ENCODE data around the gene ANO7. TPM values are rescaled to one million over a fixed set of nuclear protein-coding genes. Genes with fewer than 3 reads are reported as not detected.

Gene ANO7
- total RNA-seq, 2 experiments from 2014 or later = 0.14 to 0.25 TPM

DNA sequence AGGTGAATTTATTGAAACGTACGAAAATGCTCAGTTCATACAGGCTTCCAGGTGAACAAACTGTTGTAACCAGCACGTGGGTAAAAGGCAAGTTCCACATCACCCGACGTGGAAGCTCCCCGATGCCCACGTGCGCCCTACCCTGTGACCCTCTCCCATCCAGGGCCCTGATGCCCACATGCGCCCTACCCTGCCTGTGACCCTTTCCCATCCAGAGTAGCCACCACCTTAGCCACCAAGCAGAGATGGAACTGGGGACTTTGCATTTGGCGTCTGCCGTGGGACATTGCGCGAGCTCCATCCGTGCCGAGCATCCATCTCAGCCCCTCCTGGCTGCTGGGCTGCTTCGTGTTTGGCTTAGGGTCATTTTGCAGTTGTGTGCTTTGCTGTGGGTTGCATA lies 37.5 kb downstream of the ANO7 start:
- H3K4me1 ChIP-seq (ENCODE audit: insufficient read depth, low read length) = peaks cover 3% of the 10 kb centered on the region
- no peaks in the 10 kb centered on the region for H3K27me3 ChIP-seq (ENCODE audit: control insufficient read depth in 1 of 2, insufficient read depth in 2 of 2, low read length in 2 of 2)
- no peak for ATAC-seq (ENCODE audit: poor library complexity)
- Mint-ChIP-seq H3K36me3 (ENCODE audit: low read depth) (peaks cover 32% of the 10 kb centered on the region), H3K9me3 (no peaks in the 10 kb centered on the region), H3K4me1 (ENCODE audit: low read depth) (no peaks in the 10 kb centered on the region), H3K27me3 (no peaks in the 10 kb centered on the region), H3K27ac (no peak overlapping the region), H3K4me3 (no peak overlapping the region)
- no peak for DNase-seq
- TF ChIP-seq, protein P1, sequence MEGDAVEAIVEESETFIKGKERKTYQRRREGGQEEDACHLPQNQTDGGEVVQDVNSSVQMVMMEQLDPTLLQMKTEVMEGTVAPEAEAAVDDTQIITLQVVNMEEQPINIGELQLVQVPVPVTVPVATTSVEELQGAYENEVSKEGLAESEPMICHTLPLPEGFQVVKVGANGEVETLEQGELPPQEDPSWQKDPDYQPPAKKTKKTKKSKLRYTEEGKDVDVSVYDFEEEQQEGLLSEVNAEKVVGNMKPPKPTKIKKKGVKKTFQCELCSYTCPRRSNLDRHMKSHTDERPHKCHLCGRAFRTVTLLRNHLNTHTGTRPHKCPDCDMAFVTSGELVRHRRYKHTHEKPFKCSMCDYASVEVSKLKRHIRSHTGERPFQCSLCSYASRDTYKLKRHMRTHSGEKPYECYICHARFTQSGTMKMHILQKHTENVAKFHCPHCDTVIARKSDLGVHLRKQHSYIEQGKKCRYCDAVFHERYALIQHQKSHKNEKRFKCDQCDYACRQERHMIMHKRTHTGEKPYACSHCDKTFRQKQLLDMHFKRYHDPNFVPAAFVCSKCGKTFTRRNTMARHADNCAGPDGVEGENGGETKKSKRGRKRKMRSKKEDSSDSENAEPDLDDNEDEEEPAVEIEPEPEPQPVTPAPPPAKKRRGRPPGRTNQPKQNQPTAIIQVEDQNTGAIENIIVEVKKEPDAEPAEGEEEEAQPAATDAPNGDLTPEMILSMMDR (IDR thresholded peaks at IDR 0.05) = no peak
- no peak overlapping the region for H3K27ac ChIP-seq (ENCODE audit: low read depth in 1 of 2, low read length in 2 of 2)
- ChIA-PET CTCF (no interaction called here), POLR2A (interaction anchor here (1.0 kb wide), 1 partner anchor 9 kb away, joined by 3 read pairs; no protein-coding TSS in a partner anchor)
- intact Hi-C loops (cut with DNase I, micrococcal nuclease) = no loop called here
- peaks cover 0 to 10% of the 10 kb centered on the region in 2 experiments for H3K9me3 ChIP-seq (ENCODE audit: control insufficient read depth in 1 of 2, insufficient read depth in 1 of 2, low read length in 2 of 2)
- peaks cover 36% of the 10 kb centered on the region for H3K36me3 ChIP-seq (ENCODE audit: insufficient read depth, low read length)
- H3K4me3 ChIP-seq (ENCODE audit: low read length) = no peak overlapping the region

- Mint-ChIP-seq H3K27me3 (no peaks in the 10 kb centered on the region), H3K9me3 (no peaks in the 10 kb centered on the region), H3K27ac (no peak overlapping the region), H3K4me3 (no peak overlapping the region), H3K36me3 (ENCODE audit: low read depth) (peaks cover 41% of the 10 kb centered on the region), H3K4me1 (ENCODE audit: low read depth) (no peaks in the 10 kb centered on the region)
- DNase-seq (no peak), ATAC-seq (ENCODE audit: poor library complexity) (no peak)
- TF ChIP-seq, protein P1 (IDR thresholded peaks at IDR 0.05) = no peak
- H3K4me1 ChIP-seq (ENCODE audit: insufficient read depth, low read length) = peaks cover 3% of the 10 kb centered on the region
- H3K9me3 ChIP-seq (ENCODE audit: control insufficient read depth in 1 of 2, insufficient read depth in 1 of 2, low read length in 2 of 2) = peaks cover 0 to 10% of the 10 kb centered on the region in 2 experiments
- ChIA-PET CTCF (no interaction called here), POLR2A (no interaction called here)
- no peak overlapping the region for H3K4me3 ChIP-seq (ENCODE audit: low read length)
- intact Hi-C loops (cut with DNase I, micrococcal nuclease) = no loop called here
- peaks cover 41% of the 10 kb centered on the region for H3K36me3 ChIP-seq (ENCODE audit: insufficient read depth, low read length)
- H3K27me3 ChIP-seq (ENCODE audit: control insufficient read depth in 1 of 2, insufficient read depth in 2 of 2, low read length in 2 of 2) = no peaks in the 10 kb centered on the region
- H3K27ac ChIP-seq (ENCODE audit: low read depth in 1 of 2, low read length in 2 of 2) = no peak overlapping the region
Measured at GRCh38 chr2:241226723-241227572, 38.5 kb downstream of the ANO7 start.

DNA sequence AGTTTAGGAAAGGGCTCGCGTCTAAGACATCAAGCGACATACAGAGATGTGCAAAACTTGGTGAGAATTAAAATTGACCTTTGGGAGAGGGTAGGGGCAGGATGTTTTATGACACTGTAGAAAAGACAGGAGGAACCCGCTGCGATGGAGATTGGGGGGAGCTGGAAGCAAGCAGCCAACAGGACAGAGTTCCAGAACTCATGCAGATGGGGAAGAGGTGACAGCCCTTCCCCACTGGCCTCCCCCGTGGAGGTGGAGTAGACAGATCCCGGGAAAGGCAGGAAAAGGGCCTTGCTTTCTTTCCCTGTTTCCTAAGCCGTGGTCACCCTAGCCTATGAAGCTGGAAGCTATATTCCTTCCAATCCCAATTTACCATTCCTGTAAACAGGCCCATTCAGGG lies 39.1 kb downstream of the ANO7 start:
- no peak overlapping the region for H3K4me3 ChIP-seq (ENCODE audit: low read length)
- H3K4me1 ChIP-seq (ENCODE audit: insufficient read depth, low read length) = peaks cover 3% of the 10 kb centered on the region
- H3K9me3 Mint-ChIP-seq = no peaks in the 10 kb centered on the region
- POLR2A ChIA-PET = no interaction called here
- H3K36me3 ChIP-seq (ENCODE audit: insufficient read depth, low read length) = peaks cover 47% of the 10 kb centered on the region
- no peaks in the 10 kb centered on the region for H3K27me3 Mint-ChIP-seq
- no peak overlapping the region for H3K27ac ChIP-seq (ENCODE audit: low read depth in 1 of 2, low read length in 2 of 2)
- H3K27ac Mint-ChIP-seq = no peak overlapping the region
- H3K9me3 ChIP-seq (ENCODE audit: control insufficient read depth in 1 of 2, insufficient read depth in 1 of 2, low read length in 2 of 2) = peaks cover 0 to 10% of the 10 kb centered on the region in 2 experiments
- no peak overlapping the region for H3K4me3 Mint-ChIP-seq
- TF ChIP-seq, protein P1 (IDR thresholded peaks at IDR 0.05) = no peak
- ATAC-seq (ENCODE audit: poor library complexity) (no peak), DNase-seq (no peak)
- CTCF ChIA-PET = no interaction called here
- H3K36me3 Mint-ChIP-seq (ENCODE audit: low read depth) = peaks cover 47% of the 10 kb centered on the region
- no peaks in the 10 kb centered on the region for H3K4me1 Mint-ChIP-seq (ENCODE audit: low read depth)
- intact Hi-C loops (cut with DNase I, micrococcal nuclease) = no loop called here
- no peaks in the 10 kb centered on the region for H3K27me3 ChIP-seq (ENCODE audit: control insufficient read depth in 1 of 2, insufficient read depth in 2 of 2, low read length in 2 of 2)

All from CD4-positive, alpha-beta T cell (primary cell).